Activated CD8-positive, alpha-beta memory T cell treated with anti-CD3 and anti-CD28 coated beads, Interleukin-2, amount 50 U/mL, for 24 hours (primary cell): ENCODE results near the gene DHRSX.
"Not testable (repeated sequence)": the region's sequence is repeated elsewhere in the genome, so short reads cannot be mapped to it uniquely, and the experiment has no call there.

Experiments
- DNase-seq: peaks from one replicate; pipeline ENCODE4 v3.0.0-alpha.2; 2020; ENCODE audit errors: extremely low read depth

DHRSX gene

DNA sequence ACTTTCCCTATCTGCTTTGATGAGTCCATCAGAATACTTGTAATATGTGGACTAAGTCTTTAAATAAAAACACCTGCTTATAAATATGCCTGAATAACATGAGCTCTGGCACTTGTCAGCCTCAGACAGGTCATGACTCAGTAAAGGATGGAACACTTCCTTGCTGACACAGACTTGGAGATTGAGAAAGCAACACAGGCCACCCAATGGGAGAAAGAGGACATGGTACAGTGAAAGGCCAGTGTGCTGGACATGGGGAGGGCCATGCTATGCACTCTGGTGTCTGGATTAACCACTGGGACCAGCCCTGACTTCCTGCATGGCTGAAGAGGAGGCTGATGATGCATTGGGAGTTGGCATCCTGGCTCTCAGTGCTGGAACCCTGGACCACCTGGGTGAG lies 149.5 kb downstream of the DHRSX start:
- DNase-seq: no peak

- not testable (repeated sequence) for DNase-seq
These were observed 150.1 kb downstream of the DHRSX start for GRCh38 chrX:2350703-2351102.

GRCh38 chrX:2350036-2350435 lies 150.7 kb downstream of the DHRSX start:
- DNase-seq: not testable (repeated sequence)

DNA sequence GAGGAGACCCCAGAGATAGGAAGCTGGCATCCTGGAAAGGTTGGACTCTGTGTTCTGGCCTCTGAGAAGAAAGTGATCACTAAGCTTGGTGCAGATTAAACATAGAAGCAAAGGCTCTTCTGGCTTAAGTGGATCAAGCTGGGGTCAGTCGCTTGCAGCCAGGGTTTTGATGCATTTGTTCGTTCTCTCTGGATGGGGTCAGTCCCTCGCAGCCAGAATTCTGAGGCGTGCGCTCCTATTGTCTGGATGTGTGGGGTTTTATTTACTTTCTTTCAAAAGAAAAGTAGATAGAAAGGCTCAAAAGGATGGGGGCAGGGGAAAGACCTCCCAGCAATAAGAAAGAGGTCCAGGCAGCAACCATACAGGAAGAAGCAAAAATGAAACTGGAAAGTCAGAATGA lies 152.6 kb downstream of the DHRSX start:
- no peak for DNase-seq

DNA sequence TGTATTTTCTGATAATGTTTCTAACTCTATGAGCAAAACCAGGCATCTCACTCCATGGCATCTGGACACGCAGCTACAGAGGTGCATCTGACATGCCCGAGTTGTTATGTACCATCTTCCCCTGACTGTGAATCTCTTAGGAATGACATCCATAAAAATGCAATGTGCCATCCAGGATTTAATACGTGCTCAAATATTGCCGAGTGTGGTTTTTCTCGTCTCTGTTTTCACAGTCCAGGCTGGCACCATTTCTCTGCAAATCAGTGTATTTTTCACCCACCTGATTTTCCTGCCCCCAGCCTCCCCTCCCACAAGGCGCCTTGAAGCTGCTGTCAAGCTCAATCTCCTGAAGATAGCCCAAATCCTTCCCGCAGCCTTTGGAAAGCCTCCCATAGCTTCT lies 154.6 kb downstream of the DHRSX start:
- DNase-seq: no peak

DNA sequence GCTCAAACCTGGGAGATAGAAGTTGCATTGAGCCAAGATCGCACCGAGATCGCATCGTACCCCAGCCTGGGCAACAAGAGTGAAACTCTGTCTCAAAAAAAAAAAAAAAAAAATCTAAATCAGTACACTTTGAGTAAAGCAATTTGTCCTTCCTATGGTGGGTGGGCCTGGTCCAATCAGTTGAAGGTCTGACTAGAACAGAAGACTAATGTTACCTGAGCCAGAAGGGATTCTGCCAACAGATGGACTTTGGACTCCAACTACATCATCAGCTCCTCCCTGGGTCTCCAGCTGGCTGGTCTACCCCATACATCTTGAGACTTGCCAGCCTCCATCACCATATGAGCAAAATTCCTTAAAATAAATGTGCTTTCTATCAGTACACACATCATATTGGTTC lies 155.2 kb downstream of the DHRSX start:
- DNase-seq: no peak

GRCh38 chrX:2343413-2343812 lies 157.4 kb downstream of the DHRSX start:
- DNase-seq: no peak

DNA sequence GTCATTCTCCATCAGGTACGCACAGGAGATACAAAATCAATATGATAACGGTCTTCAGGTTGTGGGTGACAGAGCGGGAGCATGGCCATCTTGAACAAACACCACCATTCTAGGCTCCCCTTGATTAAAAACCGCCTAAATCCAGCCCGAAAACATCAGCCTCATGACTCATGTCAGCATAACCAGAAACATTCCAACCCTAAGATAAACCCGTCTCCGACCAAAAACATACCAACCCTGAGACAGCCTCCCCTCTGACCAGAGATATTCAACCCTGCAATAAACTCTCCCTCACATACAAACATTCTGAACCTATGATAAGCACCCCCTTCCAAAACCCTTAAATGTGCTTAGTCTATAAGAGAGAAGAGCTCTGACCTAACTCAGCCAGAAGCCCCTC lies 157.9 kb downstream of the DHRSX start:
- DNase-seq: no peak

DNA sequence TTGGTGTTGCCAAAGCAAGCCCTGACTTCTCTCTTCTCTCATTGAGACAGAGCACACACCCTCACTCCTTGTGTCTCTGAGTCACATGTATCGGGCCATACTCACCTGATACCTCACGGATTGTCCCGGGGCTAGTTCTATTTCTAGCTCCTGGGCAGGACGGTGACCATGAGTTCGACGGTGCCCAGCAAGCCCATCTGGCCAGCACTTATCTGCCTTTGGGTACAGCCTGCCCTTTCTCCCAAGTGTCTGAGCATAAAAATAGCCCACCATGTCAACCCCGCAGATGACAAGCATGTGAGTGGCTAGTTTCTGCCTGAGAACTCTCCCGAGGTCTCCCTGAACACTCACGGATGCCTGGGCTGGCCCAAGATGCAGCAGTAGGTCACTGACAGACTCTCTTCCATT lies 158.5 kb downstream of the DHRSX start:
- DNase-seq: no peak

GRCh38 chrX:2340991-2341390 lies 159.8 kb downstream of the DHRSX start:
- no peak for DNase-seq

- no peak for DNase-seq
These were observed 164.6 kb downstream of the DHRSX start for GRCh38 chrX:2336181-2336580.

DNA sequence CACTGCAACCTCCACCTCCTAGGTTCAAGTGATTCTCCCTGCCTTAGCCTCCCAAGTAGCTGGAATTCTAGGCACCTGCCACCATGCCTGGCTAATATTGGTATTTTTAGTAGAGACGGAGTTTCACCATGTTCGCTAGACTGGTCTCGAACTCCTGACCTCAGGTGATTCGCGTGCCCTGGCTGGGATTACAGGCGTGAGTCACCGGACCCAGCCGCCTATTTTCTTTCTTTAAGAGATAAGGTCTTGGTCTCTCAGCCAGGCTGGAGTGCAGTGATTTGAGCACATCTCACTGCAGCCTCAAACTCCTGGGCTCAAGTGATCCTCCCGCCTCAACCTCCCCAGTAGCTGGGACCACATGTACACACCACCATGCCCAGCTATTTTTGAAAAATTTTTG lies 166.5 kb downstream of the DHRSX start:
- no peak for DNase-seq

DNA sequence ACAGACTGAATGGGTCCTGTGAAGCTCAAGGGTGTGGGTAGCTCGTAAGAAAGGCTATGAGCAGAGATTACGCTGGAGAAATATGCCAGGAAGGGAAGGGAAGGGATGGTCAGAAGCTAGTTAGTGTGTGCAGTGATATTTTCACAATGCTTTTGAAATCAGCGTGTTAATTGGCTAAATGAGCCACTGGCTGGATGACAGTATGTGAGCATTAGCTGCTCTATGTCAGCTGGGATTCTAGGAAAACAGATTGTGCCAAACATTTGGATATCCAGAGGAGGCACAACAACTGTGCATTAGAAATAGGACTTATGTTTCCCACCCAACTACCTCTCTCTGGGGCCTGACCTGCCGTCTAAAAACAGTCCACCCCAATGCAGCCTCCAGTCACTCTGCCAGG lies 168.5 kb downstream of the DHRSX start:
- no peak for DNase-seq

GRCh38 chrX:2330910-2331309 lies 169.9 kb downstream of the DHRSX start:
- no peak for DNase-seq

GRCh38 chrX:2330487-2330886 lies 170.3 kb downstream of the DHRSX start:
- no peak for DNase-seq

- no peak for DNase-seq
These were observed 173.4 kb downstream of the DHRSX start for GRCh38 chrX:2327423-2327822.

GRCh38 chrX:2325076-2325784 lies 175.5 kb downstream of the DHRSX start:
- no peak for DNase-seq

- no peak for DNase-seq
These were observed 176.6 kb downstream of the DHRSX start for GRCh38 chrX:2324151-2324550.

DNA sequence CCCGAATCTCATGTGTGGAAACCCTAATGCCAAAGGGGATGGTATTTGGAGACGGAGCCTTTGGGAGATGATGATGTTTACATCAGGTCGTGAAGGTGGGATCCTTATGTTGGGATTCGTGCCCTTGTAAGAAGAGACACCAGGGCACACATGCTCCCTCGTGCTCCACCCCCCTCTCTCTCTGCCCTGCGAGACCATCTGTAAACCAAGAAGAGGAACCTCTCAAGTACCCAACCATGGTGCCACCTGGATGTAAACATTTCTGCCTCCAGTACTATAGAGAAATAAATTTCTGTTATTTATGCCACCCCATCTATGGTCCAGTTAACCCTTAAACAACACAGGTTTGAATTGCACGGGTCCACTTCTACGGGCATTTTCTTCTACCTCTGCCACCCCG lies 179.4 kb downstream of the DHRSX start:
- no peak for DNase-seq

- DNase-seq: no peak
These were observed 180.0 kb downstream of the DHRSX start for GRCh38 chrX:2320580-2321327.

DNA sequence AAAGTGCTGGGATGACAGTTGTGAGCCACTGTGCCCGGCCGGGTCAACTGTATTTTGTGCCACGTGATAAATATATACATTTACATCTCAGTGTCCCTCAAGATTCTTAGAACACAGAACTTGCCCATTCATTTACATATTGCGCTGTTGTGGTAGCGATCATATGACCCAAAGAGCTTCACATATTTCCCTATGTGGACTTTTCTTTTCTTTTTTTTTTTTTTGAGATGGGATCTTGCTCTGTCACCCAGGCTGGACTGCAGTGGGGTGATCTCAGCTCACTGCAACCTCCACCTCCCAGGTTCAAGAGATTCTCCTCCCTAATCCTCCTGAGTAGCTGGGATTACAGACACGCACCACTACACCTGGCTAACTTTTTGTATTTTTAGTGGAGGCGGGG lies 180.7 kb downstream of the DHRSX start:
- DNase-seq: no peak

DNA sequence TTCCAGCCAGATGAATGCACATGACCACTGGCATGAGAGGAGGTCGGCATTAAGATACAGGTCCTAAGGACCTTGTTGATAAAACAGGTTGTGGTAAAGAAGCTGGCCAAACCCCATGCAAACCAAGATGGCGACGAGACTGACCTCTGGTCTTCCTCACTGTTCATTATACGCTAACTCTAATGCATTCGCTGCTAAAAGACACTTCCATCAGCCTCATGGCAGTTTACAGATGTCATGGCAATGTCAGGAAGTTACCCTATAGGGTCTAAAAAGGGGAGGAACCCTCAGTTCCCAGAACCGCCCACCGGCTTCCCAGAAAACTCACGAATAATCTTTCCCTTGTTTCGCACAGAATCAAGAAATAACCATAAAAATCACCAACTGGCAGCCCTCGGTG lies 182.4 kb downstream of the DHRSX start:
- no peak for DNase-seq

DNA sequence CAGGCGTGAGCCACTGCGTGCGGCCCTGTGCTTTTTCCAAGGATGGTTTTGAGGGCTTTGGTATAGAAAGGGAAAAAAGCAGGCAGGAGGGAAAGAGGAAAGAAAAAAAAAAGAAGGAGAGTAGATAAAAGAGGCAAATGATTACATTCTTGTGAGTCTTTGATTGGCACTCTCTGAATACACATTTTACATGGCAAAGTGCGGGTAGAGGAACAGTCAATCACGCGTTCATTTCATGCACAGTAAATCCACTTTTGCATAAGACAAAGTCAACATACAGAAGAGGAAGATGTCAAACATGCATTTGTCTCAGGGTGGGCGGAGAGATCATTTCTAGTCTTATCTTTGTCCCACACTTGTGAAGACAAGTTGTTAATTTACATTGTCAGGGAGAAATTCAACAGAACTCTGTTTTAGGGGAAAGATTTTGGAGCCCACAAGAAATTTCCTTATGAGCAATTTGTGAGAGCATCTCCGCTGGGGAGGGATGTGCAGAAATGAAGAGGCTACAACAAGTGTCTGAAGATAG lies 183.2 kb downstream of the DHRSX start:
- no peak for DNase-seq
